IMR-90 (cell line): ENCODE measurements around the gene HOXD13. TPM values are rescaled to one million over a fixed set of nuclear protein-coding genes. Genes with fewer than 3 reads are reported as not detected.

Experiments
- ATAC-seq: fragments of 200-7000 bp; cut with Tn5 transposase; 2 replicates; pipeline ENCODE4 v1.9.1; 2020; ENCODE audit warnings: low read depth, mild to moderate bottlenecking, moderate library complexity
- BruUV-seq: library from RNA; stranded (reverse); fragments of 400-500 nt; replicated peaks from 2 replicates; lab custom pipeline; 2021; lab: Mats Ljungman, UMichigan
- CTCF ChIA-PET: fragments of 300-600 bp; formaldehyde crosslinking; extraction: SDS; loops from one replicate; lab custom pipeline; 2021; ENCODE audit warnings: antibody characterized with exemption; lab: Yijun Ruan, JAX
- POLR2A ChIA-PET: fragments of 300-600 bp; sonication (Branson Sonifier 250); formaldehyde crosslinking; loops from one replicate; lab custom pipeline; 2022; ENCODE audit warnings: antibody characterized with exemption; ENCODE audit not compliant: unreplicated experiment; lab: Charles Lee
- DNase-seq: peaks from one replicate; pipeline ENCODE4 v3.0.0; 2013
- H2AFZ ChIP-seq: replicated peaks from 2 replicates; pipeline ENCODE3; 2013; ENCODE audit warnings: low read length, mild to moderate bottlenecking; ENCODE audit not compliant: poor library complexity
- H2AK5ac ChIP-seq: 2 replicates; pipeline ENCODE4 v1.6.1; 2013; ENCODE audit warnings: low read depth, low read length, inconsistent platforms
- H2AK9ac ChIP-seq: replicated peaks from 2 replicates; pipeline ENCODE3; 2013; ENCODE audit warnings: mild to moderate bottlenecking, low read depth, low read length, moderate library complexity; ENCODE audit not compliant: poor library complexity
- H2BK120ac ChIP-seq: 2 replicates; pipeline ENCODE4 v1.6.1; 2013; ENCODE audit warnings: low read depth, low read length, inconsistent platforms
- H2BK15ac ChIP-seq: 3 replicates; pipeline ENCODE4 v1.6.1; 2013; ENCODE audit warnings: low read depth, low read length, inconsistent platforms
- H2BK20ac ChIP-seq: 2 replicates; pipeline ENCODE4 v1.6.1; 2013; ENCODE audit warnings: low read depth, mild to moderate bottlenecking, inconsistent platforms, low read length, moderate library complexity
- H2BK5ac ChIP-seq: 2 replicates; pipeline ENCODE4 v1.6.1; 2013; ENCODE audit warnings: mild to moderate bottlenecking, low read depth, low read length, inconsistent platforms; ENCODE audit not compliant: poor library complexity, severe bottlenecking
- H3K14ac ChIP-seq: replicated peaks from 2 replicates; pipeline ENCODE4 v1.6.1; 2013; ENCODE audit warnings: low read depth, low read length, inconsistent platforms
- H3K18ac ChIP-seq: 2 replicates; pipeline ENCODE4 v1.6.1; 2013; ENCODE audit warnings: low read depth, low read length, control low read depth
- H3K23ac ChIP-seq: 2 replicates; pipeline ENCODE4 v1.6.1; 2013; ENCODE audit warnings: low read depth, low read length, inconsistent platforms
- H3K27ac ChIP-seq: 2 replicates; pipeline ENCODE4 v1.5.1; 2013; ENCODE audit warnings: mild to moderate bottlenecking, control low read depth, low read length; ENCODE audit not compliant: insufficient read depth
- H3K27me3 ChIP-seq: 2 replicates; pipeline ENCODE4 v1.6.1; 2013; ENCODE audit warnings: low read length; ENCODE audit not compliant: control insufficient read depth, insufficient read depth
- H3K36me3 ChIP-seq: 2 replicates; pipeline ENCODE4 v1.6.1; 2013; ENCODE audit warnings: low read length, mixed read lengths; ENCODE audit not compliant: control insufficient read depth, insufficient read depth
- H3K4ac ChIP-seq: 2 replicates; pipeline ENCODE4 v1.6.1; 2013; ENCODE audit warnings: low read depth, low read length, inconsistent platforms
- H3K4me1 ChIP-seq: 2 replicates; pipeline ENCODE4 v1.6.1; 2013; ENCODE audit warnings: low read length, mixed read lengths; ENCODE audit not compliant: control insufficient read depth, insufficient read depth
- H3K4me2 ChIP-seq: 2 replicates; pipeline ENCODE4 v1.6.1; 2013; ENCODE audit warnings: low read depth, mild to moderate bottlenecking, control low read depth, low read length, moderate library complexity
- H3K4me3 ChIP-seq: 2 replicates; pipeline ENCODE4 v1.5.1; 2013; ENCODE audit warnings: low read depth, mild to moderate bottlenecking, control low read depth, low read length, moderate library complexity; ENCODE audit not compliant: insufficient read depth
- H3K56ac ChIP-seq: 2 replicates; pipeline ENCODE4 v1.6.1; 2013; ENCODE audit warnings: low read length, inconsistent platforms; ENCODE audit not compliant: insufficient read depth; ENCODE audit errors: extremely low read depth
- H3K79me1 ChIP-seq, 2 experiments: 2 replicates each; pipeline ENCODE4 v1.6.1; 2013; ENCODE audit warnings: low read length in 2 of 2, inconsistent platforms in 1 of 2, low read depth in 1 of 2
- H3K9ac ChIP-seq: 2 replicates; pipeline ENCODE4 v1.6.1; 2013; ENCODE audit warnings: low read depth, low read length, control low read depth
- H3K9me1 ChIP-seq: 2 replicates; pipeline ENCODE4 v1.6.1; 2013; ENCODE audit warnings: low read length, inconsistent platforms; ENCODE audit not compliant: insufficient read depth
- H3K9me3 ChIP-seq: 2 replicates; pipeline ENCODE4 v1.6.1; 2013; ENCODE audit warnings: low read length; ENCODE audit not compliant: control insufficient read depth, insufficient read depth
- H4K20me1 ChIP-seq: 2 replicates; pipeline ENCODE4 v1.6.1; 2013; ENCODE audit warnings: low read length, inconsistent platforms; ENCODE audit not compliant: insufficient read depth
- H4K5ac ChIP-seq: 2 replicates; pipeline ENCODE4 v1.6.1; 2013; ENCODE audit warnings: mild to moderate bottlenecking, low read depth, low read length, control low read depth
- H4K8ac ChIP-seq, 2 experiments: 2 replicates each; pipeline ENCODE4 v1.6.1; 2013; ENCODE audit warnings: low read depth in 2 of 2, low read length in 2 of 2, control low read depth in 1 of 2, inconsistent platforms in 1 of 2
- H4K91ac ChIP-seq: 2 replicates; pipeline ENCODE4 v1.6.1; 2013; ENCODE audit warnings: low read depth, low read length, inconsistent platforms; ENCODE audit not compliant: insufficient read depth
- BHLHE40 ChIP-seq: fragments of 150-350 bp; IDR thresholded peaks from 2 replicates; pipeline ENCODE4 v1.6.1; 2016; ENCODE audit warnings: mild to moderate bottlenecking, low read depth, low read length
- CEBPB ChIP-seq: IDR thresholded peaks from 2 replicates; pipeline ENCODE4 v1.6.1; 2012; ENCODE audit warnings: low read depth, low read length, improper control_type of control experiment
- CHD1 ChIP-seq: IDR thresholded peaks from 2 replicates; pipeline ENCODE4 v1.6.1; 2012; ENCODE audit warnings: low read depth, low read length, improper control_type of control experiment
- FOS ChIP-seq: fragments of 150-350 bp; IDR thresholded peaks from 2 replicates; pipeline ENCODE4 v1.6.1; 2016; ENCODE audit warnings: low read depth, low read length
- MAFK ChIP-seq: IDR thresholded peaks from 2 replicates; pipeline ENCODE4 v1.6.1; 2012; ENCODE audit warnings: low read depth, low read length, improper control_type of control experiment
- MAZ ChIP-seq: IDR thresholded peaks from 2 replicates; pipeline ENCODE4 v1.6.1; 2012; ENCODE audit warnings: low read depth, mild to moderate bottlenecking, low read length, improper control_type of control experiment, moderate library complexity, borderline replicate concordance
- MXI1 ChIP-seq: IDR thresholded peaks from 2 replicates; pipeline ENCODE4 v1.6.1; 2012; ENCODE audit warnings: low read depth, mild to moderate bottlenecking, low read length, moderate library complexity, borderline replicate concordance
- NFE2L2 ChIP-seq: fragments of 150-350 bp; IDR thresholded peaks from 2 replicates; pipeline ENCODE4 v1.6.1; 2016; ENCODE audit warnings: low read depth, mild to moderate bottlenecking, low read length
- POLR2A ChIP-seq: IDR thresholded peaks from 2 replicates; pipeline ENCODE4 v1.6.1; 2012; ENCODE audit warnings: mild to moderate bottlenecking, low read depth, low read length
- RAD21 ChIP-seq: IDR thresholded peaks from 2 replicates; pipeline ENCODE4 v1.6.1; 2012; ENCODE audit warnings: low read length, improper control_type of control experiment
- RCOR1 ChIP-seq: IDR thresholded peaks from 2 replicates; pipeline ENCODE4 v1.6.1; 2012; ENCODE audit warnings: mild to moderate bottlenecking, low read length, improper control_type of control experiment; ENCODE audit not compliant: insufficient replicate concordance
- RFX5 ChIP-seq: IDR thresholded peaks from 2 replicates; pipeline ENCODE4 v1.8.0; 2012; ENCODE audit warnings: low read depth, mild to moderate bottlenecking, low read length, moderate library complexity
- SMC3 ChIP-seq: fragments of 150-350 bp; IDR thresholded peaks from 2 replicates; pipeline ENCODE4 v1.6.1; 2016; ENCODE audit warnings: low read depth, mild to moderate bottlenecking, antibody characterized with exemption, low read length, moderate library complexity
- WGBS, 2 experiments: methylation state at CpG; one replicate each; pipeline versions ENCODE4 v1.1.5 to v1.1.7; 2013; ENCODE audit warnings: missing lambda C conversion rate in 2 of 2; ENCODE audit not compliant: insufficient read length in 1 of 2; ENCODE audit errors: extremely low coverage in 2 of 2; 5-methylcytosine and 5-hydroxymethylcytosine counted together
- dilution Hi-C: fragments of 300-500 bp; cut with HindIII; formaldehyde crosslinking; loops from one replicate; pipeline ENCODE4 v1.14.3; 2018; ENCODE audit warnings: low sequenced_read_pairs; ENCODE audit not compliant: unreplicated experiment
- in situ Hi-C: fragments of 300-500 bp; cut with MboI; formaldehyde crosslinking; loops from 3 replicates; pipeline ENCODE4 v1.14.3; 2019; ENCODE audit warnings: low sequenced_read_pairs, inconsistent platforms, mixed read lengths
- intact Hi-C: fragments of 100-400 bp; cut with micrococcal nuclease; formaldehyde crosslinking; loops from 2 replicates; pipeline ENCODE4 v1.10.0; 2022
- polyA plus RNA-seq, 3 experiments: library from polyadenylated mRNA; depleted of rRNA; stranded (reverse); fragments of >200 nt; gene quantifications; 2 replicates each; pipeline ENCODE4 v1.2.3, GENCODE V29; 2012; ENCODE audit warnings: low replicate concordance in 1 of 3
- total RNA-seq: library from RNA; depleted of rRNA; stranded (reverse); fragments of >200 nt; gene quantifications from 2 replicates; pipeline ENCODE4 v1.2.3, GENCODE V29; 2012
- TF ChIP-seq, protein P1 (sequence below): fragments of 150-350 bp; IDR thresholded peaks from 2 replicates; pipeline ENCODE4 v1.6.1; 2017; ENCODE audit warnings: mild to moderate bottlenecking, antibody characterized with exemption, low read length, low read depth
- TF ChIP-seq, protein P2 (sequence below): conservative IDR thresholded peaks from 2 replicates; pipeline ENCODE4 v1.5.1; 2012; ENCODE audit warnings: mild to moderate bottlenecking, low read depth, low read length, improper control_type of control experiment
- TF ChIP-seq, protein P3 (sequence below): fragments of 150-350 bp; IDR thresholded peaks from 2 replicates; pipeline ENCODE4 v1.6.1; 2016; ENCODE audit warnings: low read depth, mild to moderate bottlenecking, low read length, moderate library complexity, borderline replicate concordance

The HOXD13 gene
- total and polyA plus RNA-seq, 2 of the 4 experiments (the other 2 are of a cell fraction) = not detected

DNA sequence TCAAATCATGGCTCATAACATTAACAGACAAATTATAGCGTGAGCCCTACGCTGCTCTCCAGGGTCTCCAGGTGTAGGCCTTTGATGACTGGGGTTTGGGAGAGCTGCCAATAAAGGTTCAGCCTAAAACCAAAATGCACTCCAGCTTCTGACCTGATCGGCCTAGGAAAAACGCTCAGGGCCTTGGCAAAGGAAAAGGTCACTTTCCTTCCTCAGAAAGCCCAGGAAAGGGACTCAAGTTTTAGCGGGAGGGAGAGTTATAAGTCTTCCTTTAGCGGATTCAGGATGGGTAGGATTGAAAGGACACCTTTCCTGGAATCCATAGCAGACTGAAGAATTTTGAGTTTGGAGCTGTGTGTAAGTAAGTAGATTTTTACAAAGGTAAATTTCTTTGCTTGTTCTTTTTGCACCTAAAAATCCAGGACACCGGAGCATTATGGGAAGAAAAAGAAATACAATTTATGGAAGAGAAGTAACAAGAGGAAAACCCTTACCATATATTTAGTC, 17.5 kb upstream of the HOXD13 start:
- Histone ChIP-seq H2BK15ac (no peak overlapping the region), H3K23ac (no peak overlapping the region), H2BK120ac (no peak overlapping the region), H3K4me1 (no peaks in the 10 kb centered on the region), H3K9me3 (peaks cover 10% of the 10 kb centered on the region; the same call in 1 of the 2 replicates), H4K20me1 (no peaks in the 10 kb centered on the region), H2AFZ (no peak overlapping the region), H3K4me3 (no peak overlapping the region), H3K27ac (no peak overlapping the region), H2BK20ac (no peak overlapping the region), H4K8ac (no peak overlapping the region), H2AK9ac (no peak overlapping the region), H3K9me1 (no peaks in the 10 kb centered on the region), H3K4me2 (no peak overlapping the region), H4K91ac (no peak overlapping the region), H2BK5ac (no peak overlapping the region), H3K18ac (no peak overlapping the region), H3K56ac (no peak overlapping the region), H3K79me1 (no peaks in the 10 kb centered on the region), H3K27me3 (peaks cover 86% of the 10 kb centered on the region), H3K14ac (no peak overlapping the region), H4K5ac (no peak overlapping the region), H3K9ac (no peak overlapping the region), H3K4ac (no peak overlapping the region), H2AK5ac (no peak overlapping the region), H3K36me3 (no peaks in the 10 kb centered on the region)
- TF ChIP-seq RAD21 (no peak), CHD1 (no peak), CEBPB (no peak), MAZ (no peak), FOS (no peak), POLR2A (no peak), RCOR1 (no peak), MAFK (no peak), BHLHE40 (no peak), SMC3 (no peak), MXI1 (no peak), NFE2L2 (no peak), RFX5 (no peak)
- TF ChIP-seq, protein P1, sequence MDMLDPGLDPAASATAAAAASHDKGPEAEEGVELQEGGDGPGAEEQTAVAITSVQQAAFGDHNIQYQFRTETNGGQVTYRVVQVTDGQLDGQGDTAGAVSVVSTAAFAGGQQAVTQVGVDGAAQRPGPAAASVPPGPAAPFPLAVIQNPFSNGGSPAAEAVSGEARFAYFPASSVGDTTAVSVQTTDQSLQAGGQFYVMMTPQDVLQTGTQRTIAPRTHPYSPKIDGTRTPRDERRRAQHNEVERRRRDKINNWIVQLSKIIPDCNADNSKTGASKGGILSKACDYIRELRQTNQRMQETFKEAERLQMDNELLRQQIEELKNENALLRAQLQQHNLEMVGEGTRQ = no peak
- TF ChIP-seq, protein P2, sequence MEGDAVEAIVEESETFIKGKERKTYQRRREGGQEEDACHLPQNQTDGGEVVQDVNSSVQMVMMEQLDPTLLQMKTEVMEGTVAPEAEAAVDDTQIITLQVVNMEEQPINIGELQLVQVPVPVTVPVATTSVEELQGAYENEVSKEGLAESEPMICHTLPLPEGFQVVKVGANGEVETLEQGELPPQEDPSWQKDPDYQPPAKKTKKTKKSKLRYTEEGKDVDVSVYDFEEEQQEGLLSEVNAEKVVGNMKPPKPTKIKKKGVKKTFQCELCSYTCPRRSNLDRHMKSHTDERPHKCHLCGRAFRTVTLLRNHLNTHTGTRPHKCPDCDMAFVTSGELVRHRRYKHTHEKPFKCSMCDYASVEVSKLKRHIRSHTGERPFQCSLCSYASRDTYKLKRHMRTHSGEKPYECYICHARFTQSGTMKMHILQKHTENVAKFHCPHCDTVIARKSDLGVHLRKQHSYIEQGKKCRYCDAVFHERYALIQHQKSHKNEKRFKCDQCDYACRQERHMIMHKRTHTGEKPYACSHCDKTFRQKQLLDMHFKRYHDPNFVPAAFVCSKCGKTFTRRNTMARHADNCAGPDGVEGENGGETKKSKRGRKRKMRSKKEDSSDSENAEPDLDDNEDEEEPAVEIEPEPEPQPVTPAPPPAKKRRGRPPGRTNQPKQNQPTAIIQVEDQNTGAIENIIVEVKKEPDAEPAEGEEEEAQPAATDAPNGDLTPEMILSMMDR = no peak
- TF ChIP-seq, protein P3, sequence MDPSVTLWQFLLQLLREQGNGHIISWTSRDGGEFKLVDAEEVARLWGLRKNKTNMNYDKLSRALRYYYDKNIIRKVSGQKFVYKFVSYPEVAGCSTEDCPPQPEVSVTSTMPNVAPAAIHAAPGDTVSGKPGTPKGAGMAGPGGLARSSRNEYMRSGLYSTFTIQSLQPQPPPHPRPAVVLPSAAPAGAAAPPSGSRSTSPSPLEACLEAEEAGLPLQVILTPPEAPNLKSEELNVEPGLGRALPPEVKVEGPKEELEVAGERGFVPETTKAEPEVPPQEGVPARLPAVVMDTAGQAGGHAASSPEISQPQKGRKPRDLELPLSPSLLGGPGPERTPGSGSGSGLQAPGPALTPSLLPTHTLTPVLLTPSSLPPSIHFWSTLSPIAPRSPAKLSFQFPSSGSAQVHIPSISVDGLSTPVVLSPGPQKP = no peak
- POLR2A ChIA-PET = no interaction called here
- ATAC-seq (no peak), DNase-seq (no peak)
- in situ Hi-C loops (loop anchor here (25.0 kb wide), 2 partner anchors 1038 to 1338 kb away; no protein-coding TSS in a partner anchor), dilution Hi-C loops (no loop called here), intact Hi-C loops (no loop called here)
- 0% methylated on average over 2 of the region's 7 CpGs; no CpG with 5 or more reads in 1 of the 2 experiments for WGBS, 2 experiments
- CTCF ChIA-PET = no interaction called here
- BruUV-seq = no TSS peak
